IMR-90 (cell line): ENCODE data around the gene SCARB1. TPM values are rescaled to one million over a fixed set of nuclear protein-coding genes. Genes with fewer than 3 reads are reported as not detected.

ENCODE experiments used
- ATAC-seq: fragments of 200-7000 bp; cut with Tn5 transposase; 2 replicates; pipeline ENCODE4 v1.9.1; 2020; ENCODE audit warnings: low read depth, mild to moderate bottlenecking, moderate library complexity
- BruUV-seq: library from RNA; stranded (reverse); fragments of 400-500 nt; replicated peaks from 2 replicates; lab custom pipeline; 2021; lab: Mats Ljungman, UMichigan
- CTCF ChIA-PET: fragments of 300-600 bp; formaldehyde crosslinking; extraction: SDS; loops from one replicate; lab custom pipeline; 2021; ENCODE audit warnings: antibody characterized with exemption; lab: Yijun Ruan, JAX
- POLR2A ChIA-PET: fragments of 300-600 bp; sonication (Branson Sonifier 250); formaldehyde crosslinking; loops from one replicate; lab custom pipeline; 2022; ENCODE audit warnings: antibody characterized with exemption; ENCODE audit not compliant: unreplicated experiment; lab: Charles Lee
- DNase-seq: peaks from one replicate; pipeline ENCODE4 v3.0.0; 2013
- H2AFZ ChIP-seq: replicated peaks from 2 replicates; pipeline ENCODE3; 2013; ENCODE audit warnings: low read length, mild to moderate bottlenecking; ENCODE audit not compliant: poor library complexity
- H2AK5ac ChIP-seq: 2 replicates; pipeline ENCODE4 v1.6.1; 2013; ENCODE audit warnings: low read depth, low read length, inconsistent platforms
- H2AK9ac ChIP-seq: replicated peaks from 2 replicates; pipeline ENCODE3; 2013; ENCODE audit warnings: mild to moderate bottlenecking, low read depth, low read length, moderate library complexity; ENCODE audit not compliant: poor library complexity
- H2BK120ac ChIP-seq: 2 replicates; pipeline ENCODE4 v1.6.1; 2013; ENCODE audit warnings: low read depth, low read length, inconsistent platforms
- H2BK15ac ChIP-seq: 3 replicates; pipeline ENCODE4 v1.6.1; 2013; ENCODE audit warnings: low read depth, low read length, inconsistent platforms
- H2BK20ac ChIP-seq: 2 replicates; pipeline ENCODE4 v1.6.1; 2013; ENCODE audit warnings: low read depth, mild to moderate bottlenecking, inconsistent platforms, low read length, moderate library complexity
- H2BK5ac ChIP-seq: 2 replicates; pipeline ENCODE4 v1.6.1; 2013; ENCODE audit warnings: mild to moderate bottlenecking, low read depth, low read length, inconsistent platforms; ENCODE audit not compliant: poor library complexity, severe bottlenecking
- H3K14ac ChIP-seq: replicated peaks from 2 replicates; pipeline ENCODE4 v1.6.1; 2013; ENCODE audit warnings: low read depth, low read length, inconsistent platforms
- H3K18ac ChIP-seq: 2 replicates; pipeline ENCODE4 v1.6.1; 2013; ENCODE audit warnings: low read depth, low read length, control low read depth
- H3K23ac ChIP-seq: 2 replicates; pipeline ENCODE4 v1.6.1; 2013; ENCODE audit warnings: low read depth, low read length, inconsistent platforms
- H3K27ac ChIP-seq: 2 replicates; pipeline ENCODE4 v1.5.1; 2013; ENCODE audit warnings: mild to moderate bottlenecking, control low read depth, low read length; ENCODE audit not compliant: insufficient read depth
- H3K27me3 ChIP-seq: 2 replicates; pipeline ENCODE4 v1.6.1; 2013; ENCODE audit warnings: low read length; ENCODE audit not compliant: control insufficient read depth, insufficient read depth
- H3K36me3 ChIP-seq: 2 replicates; pipeline ENCODE4 v1.6.1; 2013; ENCODE audit warnings: low read length, mixed read lengths; ENCODE audit not compliant: control insufficient read depth, insufficient read depth
- H3K4ac ChIP-seq: 2 replicates; pipeline ENCODE4 v1.6.1; 2013; ENCODE audit warnings: low read depth, low read length, inconsistent platforms
- H3K4me1 ChIP-seq: 2 replicates; pipeline ENCODE4 v1.6.1; 2013; ENCODE audit warnings: low read length, mixed read lengths; ENCODE audit not compliant: control insufficient read depth, insufficient read depth
- H3K4me2 ChIP-seq: 2 replicates; pipeline ENCODE4 v1.6.1; 2013; ENCODE audit warnings: low read depth, mild to moderate bottlenecking, control low read depth, low read length, moderate library complexity
- H3K4me3 ChIP-seq: 2 replicates; pipeline ENCODE4 v1.5.1; 2013; ENCODE audit warnings: low read depth, mild to moderate bottlenecking, control low read depth, low read length, moderate library complexity; ENCODE audit not compliant: insufficient read depth
- H3K56ac ChIP-seq: 2 replicates; pipeline ENCODE4 v1.6.1; 2013; ENCODE audit warnings: low read length, inconsistent platforms; ENCODE audit not compliant: insufficient read depth; ENCODE audit errors: extremely low read depth
- H3K79me1 ChIP-seq, 2 experiments: 2 replicates each; pipeline ENCODE4 v1.6.1; 2013; ENCODE audit warnings: low read length in 2 of 2, inconsistent platforms in 1 of 2, low read depth in 1 of 2
- H3K9ac ChIP-seq: 2 replicates; pipeline ENCODE4 v1.6.1; 2013; ENCODE audit warnings: low read depth, low read length, control low read depth
- H3K9me1 ChIP-seq: 2 replicates; pipeline ENCODE4 v1.6.1; 2013; ENCODE audit warnings: low read length, inconsistent platforms; ENCODE audit not compliant: insufficient read depth
- H3K9me3 ChIP-seq: 2 replicates; pipeline ENCODE4 v1.6.1; 2013; ENCODE audit warnings: low read length; ENCODE audit not compliant: control insufficient read depth, insufficient read depth
- H4K20me1 ChIP-seq: 2 replicates; pipeline ENCODE4 v1.6.1; 2013; ENCODE audit warnings: low read length, inconsistent platforms; ENCODE audit not compliant: insufficient read depth
- H4K5ac ChIP-seq: 2 replicates; pipeline ENCODE4 v1.6.1; 2013; ENCODE audit warnings: mild to moderate bottlenecking, low read depth, low read length, control low read depth
- H4K8ac ChIP-seq, 2 experiments: 2 replicates each; pipeline ENCODE4 v1.6.1; 2013; ENCODE audit warnings: low read depth in 2 of 2, low read length in 2 of 2, control low read depth in 1 of 2, inconsistent platforms in 1 of 2
- H4K91ac ChIP-seq: 2 replicates; pipeline ENCODE4 v1.6.1; 2013; ENCODE audit warnings: low read depth, low read length, inconsistent platforms; ENCODE audit not compliant: insufficient read depth
- BHLHE40 ChIP-seq: fragments of 150-350 bp; IDR thresholded peaks from 2 replicates; pipeline ENCODE4 v1.6.1; 2016; ENCODE audit warnings: mild to moderate bottlenecking, low read depth, low read length
- CEBPB ChIP-seq: IDR thresholded peaks from 2 replicates; pipeline ENCODE4 v1.6.1; 2012; ENCODE audit warnings: low read depth, low read length, improper control_type of control experiment
- CHD1 ChIP-seq: IDR thresholded peaks from 2 replicates; pipeline ENCODE4 v1.6.1; 2012; ENCODE audit warnings: low read depth, low read length, improper control_type of control experiment
- FOS ChIP-seq: fragments of 150-350 bp; IDR thresholded peaks from 2 replicates; pipeline ENCODE4 v1.6.1; 2016; ENCODE audit warnings: low read depth, low read length
- MAFK ChIP-seq: IDR thresholded peaks from 2 replicates; pipeline ENCODE4 v1.6.1; 2012; ENCODE audit warnings: low read depth, low read length, improper control_type of control experiment
- MAZ ChIP-seq: IDR thresholded peaks from 2 replicates; pipeline ENCODE4 v1.6.1; 2012; ENCODE audit warnings: low read depth, mild to moderate bottlenecking, low read length, improper control_type of control experiment, moderate library complexity, borderline replicate concordance
- MXI1 ChIP-seq: IDR thresholded peaks from 2 replicates; pipeline ENCODE4 v1.6.1; 2012; ENCODE audit warnings: low read depth, mild to moderate bottlenecking, low read length, moderate library complexity, borderline replicate concordance
- RCOR1 ChIP-seq: IDR thresholded peaks from 2 replicates; pipeline ENCODE4 v1.6.1; 2012; ENCODE audit warnings: mild to moderate bottlenecking, low read length, improper control_type of control experiment; ENCODE audit not compliant: insufficient replicate concordance
- SMC3 ChIP-seq: fragments of 150-350 bp; IDR thresholded peaks from 2 replicates; pipeline ENCODE4 v1.6.1; 2016; ENCODE audit warnings: low read depth, mild to moderate bottlenecking, antibody characterized with exemption, low read length, moderate library complexity
- WGBS, 2 experiments: methylation state at CpG; one replicate each; pipeline versions ENCODE4 v1.1.5 to v1.1.7; 2013; ENCODE audit warnings: missing lambda C conversion rate in 2 of 2; ENCODE audit not compliant: insufficient read length in 1 of 2; ENCODE audit errors: extremely low coverage in 2 of 2; 5-methylcytosine and 5-hydroxymethylcytosine counted together
- dilution Hi-C: fragments of 300-500 bp; cut with HindIII; formaldehyde crosslinking; loops from one replicate; pipeline ENCODE4 v1.14.3; 2018; ENCODE audit warnings: low sequenced_read_pairs; ENCODE audit not compliant: unreplicated experiment
- in situ Hi-C: fragments of 300-500 bp; cut with MboI; formaldehyde crosslinking; loops from 3 replicates; pipeline ENCODE4 v1.14.3; 2019; ENCODE audit warnings: low sequenced_read_pairs, inconsistent platforms, mixed read lengths
- intact Hi-C: fragments of 100-400 bp; cut with micrococcal nuclease; formaldehyde crosslinking; loops from 2 replicates; pipeline ENCODE4 v1.10.0; 2022
- polyA plus RNA-seq, 3 experiments: library from polyadenylated mRNA; depleted of rRNA; stranded (reverse); fragments of >200 nt; gene quantifications; 2 replicates each; pipeline ENCODE4 v1.2.3, GENCODE V29; 2012; ENCODE audit warnings: low replicate concordance in 1 of 3
- total RNA-seq: library from RNA; depleted of rRNA; stranded (reverse); fragments of >200 nt; gene quantifications from 2 replicates; pipeline ENCODE4 v1.2.3, GENCODE V29; 2012
- TF ChIP-seq, protein P1 (sequence below): fragments of 150-350 bp; IDR thresholded peaks from 2 replicates; pipeline ENCODE4 v1.6.1; 2016; ENCODE audit warnings: low read depth, mild to moderate bottlenecking, low read length, moderate library complexity, borderline replicate concordance
- TF ChIP-seq, protein P2 (sequence below): fragments of 150-350 bp; IDR thresholded peaks from 2 replicates; pipeline ENCODE4 v1.6.1; 2017; ENCODE audit warnings: mild to moderate bottlenecking, antibody characterized with exemption, low read length, low read depth
- TF ChIP-seq, protein P3 (sequence below): conservative IDR thresholded peaks from 2 replicates; pipeline ENCODE4 v1.5.1; 2012; ENCODE audit warnings: mild to moderate bottlenecking, low read depth, low read length, improper control_type of control experiment

The SCARB1 gene
- total and polyA plus RNA-seq, 2 of the 4 experiments (the other 2 are of a cell fraction): 3.0 to 24.8 TPM

DNA sequence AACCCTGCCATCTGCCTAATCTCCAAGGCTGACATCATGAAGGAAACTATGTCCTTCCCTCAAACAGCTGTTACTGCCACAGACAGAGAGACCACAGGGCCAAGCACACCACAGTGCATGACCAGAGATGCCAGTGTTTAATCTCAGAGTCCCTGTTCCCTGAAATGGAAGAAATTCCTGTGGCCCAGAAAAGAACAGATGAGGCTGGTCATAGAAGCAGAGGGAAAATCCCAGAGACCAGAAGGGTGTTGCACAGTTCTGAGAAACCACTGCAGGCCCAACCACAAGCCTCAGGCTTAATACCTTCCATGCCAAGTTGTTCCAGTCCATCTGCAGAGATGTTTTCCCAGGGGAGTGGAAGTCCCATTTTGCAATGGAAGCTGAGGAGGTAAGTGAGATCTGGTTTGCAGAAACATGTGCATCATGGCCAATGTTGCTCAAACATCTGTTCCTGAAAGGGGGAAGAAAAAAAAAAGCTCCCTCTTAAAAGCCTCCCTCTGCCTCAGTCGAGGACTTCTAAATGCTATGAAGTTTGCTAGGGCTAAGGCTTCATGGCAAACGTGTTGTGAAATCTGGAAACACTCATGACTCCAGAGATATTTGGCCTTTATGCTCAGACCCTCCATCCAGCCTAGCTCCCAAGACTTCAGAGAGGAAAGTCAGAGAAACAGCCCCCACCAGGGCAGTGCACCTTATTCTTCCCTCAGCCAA is 98.6 kb downstream of the SCARB1 start:
- H2AK5ac ChIP-seq: peak overlapping the region; percentile 80
- H3K9me3 ChIP-seq: no peaks in the 10 kb centered on the region
- H3K79me1 ChIP-seq: peaks cover 0 to 4% of the 10 kb centered on the region in 2 experiments; a peak in 1 of 4 replicates
- H3K23ac ChIP-seq: peak overlapping the region; percentile 3; the same call in 1 of the 2 replicates
- CTCF ChIA-PET: interaction anchor here (0.6 to 2.9 kb wide), 8 partner anchors 24 to 426 kb away, joined by 3 to 13 read pairs (median 4); no protein-coding TSS in a partner anchor
- no peak overlapping the region for H3K56ac ChIP-seq
- peak overlapping the region; percentile 77 for H2BK5ac ChIP-seq
- peak overlapping the region; percentile 66; the same call in 1 of the 2 replicates for H3K27ac ChIP-seq
- peaks cover 7% of the 10 kb centered on the region; the same call in 1 of the 2 replicates for H3K9me1 ChIP-seq
- H3K27me3 ChIP-seq: no peaks in the 10 kb centered on the region
- H4K91ac ChIP-seq: peak overlapping the region; percentile 27; the same call in 1 of the 2 replicates
- H2BK20ac ChIP-seq: peak overlapping the region; percentile 54; the same call in 1 of the 2 replicates
- intact Hi-C loops (loop anchor here (5.0 to 10.0 kb wide), 5 partner anchors 83 to 713 kb away; no protein-coding TSS in a partner anchor), in situ Hi-C loops (loop anchor here (5.0 kb wide), 2 partner anchors 198 to 383 kb away; partner anchors contain the start of gene NCOR2), dilution Hi-C loops (no loop called here)
- H3K14ac ChIP-seq: peak overlapping the region; percentile 11
- peak overlapping the region; percentile 73 for H2BK120ac ChIP-seq
- H3K36me3 ChIP-seq: no peaks in the 10 kb centered on the region
- BruUV-seq: no TSS peak
- no peak overlapping the region for H2AFZ ChIP-seq
- peak overlapping the region; percentile 18 for H2AK9ac ChIP-seq
- H3K4me1 ChIP-seq: peaks cover 32% of the 10 kb centered on the region
- H3K4me2 ChIP-seq: peak overlapping the region; percentile 20
- POLR2A ChIA-PET: interaction anchor here (0.5 kb wide), 1 partner anchor 353 kb away, joined by 3 read pairs; no protein-coding TSS in a partner anchor
- no CpG with 5 or more reads among the region's 2 CpGs for WGBS, 2 experiments
- H3K4me3 ChIP-seq: no peak overlapping the region
- DNase-seq: peak; percentile 89
- H4K20me1 ChIP-seq: peaks cover 15% of the 10 kb centered on the region
- H2BK15ac ChIP-seq: peak overlapping the region; percentile 49; the same call in 2 of the 3 replicates
- peak overlapping the region in 1 of 2 experiments; percentile 68; a peak in 1 of 4 replicates for H4K8ac ChIP-seq
- peak overlapping the region; percentile 17 for H4K5ac ChIP-seq
- H3K4ac ChIP-seq: peak overlapping the region; percentile 74
- peak; percentile 6 for ATAC-seq
- 0 out of 2 replicates have a peak overlapping the region, but pooled peaks have one; percentile 17 for H3K9ac ChIP-seq
- H3K18ac ChIP-seq: peak overlapping the region; percentile 14
- TF ChIP-seq BHLHE40: peak; percentile 31; the same call in 1 of the 2 replicates
- TF ChIP-seq MXI1: no peak
- TF ChIP-seq, protein P1, sequence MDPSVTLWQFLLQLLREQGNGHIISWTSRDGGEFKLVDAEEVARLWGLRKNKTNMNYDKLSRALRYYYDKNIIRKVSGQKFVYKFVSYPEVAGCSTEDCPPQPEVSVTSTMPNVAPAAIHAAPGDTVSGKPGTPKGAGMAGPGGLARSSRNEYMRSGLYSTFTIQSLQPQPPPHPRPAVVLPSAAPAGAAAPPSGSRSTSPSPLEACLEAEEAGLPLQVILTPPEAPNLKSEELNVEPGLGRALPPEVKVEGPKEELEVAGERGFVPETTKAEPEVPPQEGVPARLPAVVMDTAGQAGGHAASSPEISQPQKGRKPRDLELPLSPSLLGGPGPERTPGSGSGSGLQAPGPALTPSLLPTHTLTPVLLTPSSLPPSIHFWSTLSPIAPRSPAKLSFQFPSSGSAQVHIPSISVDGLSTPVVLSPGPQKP: no peak
- TF ChIP-seq, protein P2, sequence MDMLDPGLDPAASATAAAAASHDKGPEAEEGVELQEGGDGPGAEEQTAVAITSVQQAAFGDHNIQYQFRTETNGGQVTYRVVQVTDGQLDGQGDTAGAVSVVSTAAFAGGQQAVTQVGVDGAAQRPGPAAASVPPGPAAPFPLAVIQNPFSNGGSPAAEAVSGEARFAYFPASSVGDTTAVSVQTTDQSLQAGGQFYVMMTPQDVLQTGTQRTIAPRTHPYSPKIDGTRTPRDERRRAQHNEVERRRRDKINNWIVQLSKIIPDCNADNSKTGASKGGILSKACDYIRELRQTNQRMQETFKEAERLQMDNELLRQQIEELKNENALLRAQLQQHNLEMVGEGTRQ: no peak
- TF ChIP-seq SMC3: no peak
- TF ChIP-seq CEBPB: peak; percentile 39; the same call in 1 of the 2 replicates
- no peak for TF ChIP-seq RCOR1
- no peak for TF ChIP-seq FOS
- TF ChIP-seq, protein P3, sequence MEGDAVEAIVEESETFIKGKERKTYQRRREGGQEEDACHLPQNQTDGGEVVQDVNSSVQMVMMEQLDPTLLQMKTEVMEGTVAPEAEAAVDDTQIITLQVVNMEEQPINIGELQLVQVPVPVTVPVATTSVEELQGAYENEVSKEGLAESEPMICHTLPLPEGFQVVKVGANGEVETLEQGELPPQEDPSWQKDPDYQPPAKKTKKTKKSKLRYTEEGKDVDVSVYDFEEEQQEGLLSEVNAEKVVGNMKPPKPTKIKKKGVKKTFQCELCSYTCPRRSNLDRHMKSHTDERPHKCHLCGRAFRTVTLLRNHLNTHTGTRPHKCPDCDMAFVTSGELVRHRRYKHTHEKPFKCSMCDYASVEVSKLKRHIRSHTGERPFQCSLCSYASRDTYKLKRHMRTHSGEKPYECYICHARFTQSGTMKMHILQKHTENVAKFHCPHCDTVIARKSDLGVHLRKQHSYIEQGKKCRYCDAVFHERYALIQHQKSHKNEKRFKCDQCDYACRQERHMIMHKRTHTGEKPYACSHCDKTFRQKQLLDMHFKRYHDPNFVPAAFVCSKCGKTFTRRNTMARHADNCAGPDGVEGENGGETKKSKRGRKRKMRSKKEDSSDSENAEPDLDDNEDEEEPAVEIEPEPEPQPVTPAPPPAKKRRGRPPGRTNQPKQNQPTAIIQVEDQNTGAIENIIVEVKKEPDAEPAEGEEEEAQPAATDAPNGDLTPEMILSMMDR: no peak
- TF ChIP-seq MAFK: no peak
- no peak for TF ChIP-seq MAZ
- TF ChIP-seq CHD1: no peak
